Epithelial cell of proximal tubule (primary cell): ENCODE results near the gene TPM4. TPM values are rescaled to one million over a fixed set of nuclear protein-coding genes. Genes with fewer than 3 reads are reported as not detected.

ENCODE experiments used
- DNase-seq: peaks from one replicate; pipeline ENCODE4 v3.0.0-alpha.2; 2011; ENCODE audit warnings: low read depth
- H3K4me3 ChIP-seq: 2 replicates; pipeline ENCODE4 v1.5.1; 2011; ENCODE audit warnings: low read depth, mild to moderate bottlenecking, low read length
- total RNA-seq: library from RNA; depleted of rRNA; stranded (reverse); fragments of >200 nt; gene quantifications from 2 replicates; pipeline ENCODE4 v1.2.3, GENCODE V29; 2015
- TF ChIP-seq, protein P1 (sequence below): conservative IDR thresholded peaks from 2 replicates; pipeline ENCODE4 v1.5.1; 2012; ENCODE audit warnings: low read depth, mild to moderate bottlenecking, low read length

The TPM4 gene
- total RNA-seq, 1 donor from 2014 or later = 968 TPM

DNA sequence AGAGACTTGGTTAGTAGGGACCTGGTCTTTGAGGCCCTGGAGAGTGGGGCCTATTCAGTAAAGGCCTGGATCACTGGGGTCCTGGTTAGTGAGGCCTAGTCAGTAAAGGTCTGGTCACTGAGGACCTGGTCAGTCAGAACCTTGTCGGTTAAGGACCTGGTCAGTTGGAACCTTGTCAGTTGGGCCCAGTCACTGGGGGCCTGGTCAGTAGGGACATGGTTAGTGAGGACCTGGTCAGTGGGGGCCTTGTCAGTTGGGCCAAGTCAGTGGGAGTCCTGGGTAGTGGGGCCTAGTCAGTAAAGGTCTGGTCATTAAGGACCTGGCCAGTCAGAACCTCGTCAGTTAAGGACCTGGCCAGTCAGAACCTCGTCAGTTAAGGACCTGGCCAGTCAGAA is 43.2 kb upstream of the TPM4 start:
- H3K4me3 ChIP-seq = no peak overlapping the region
- TF ChIP-seq, protein P1, sequence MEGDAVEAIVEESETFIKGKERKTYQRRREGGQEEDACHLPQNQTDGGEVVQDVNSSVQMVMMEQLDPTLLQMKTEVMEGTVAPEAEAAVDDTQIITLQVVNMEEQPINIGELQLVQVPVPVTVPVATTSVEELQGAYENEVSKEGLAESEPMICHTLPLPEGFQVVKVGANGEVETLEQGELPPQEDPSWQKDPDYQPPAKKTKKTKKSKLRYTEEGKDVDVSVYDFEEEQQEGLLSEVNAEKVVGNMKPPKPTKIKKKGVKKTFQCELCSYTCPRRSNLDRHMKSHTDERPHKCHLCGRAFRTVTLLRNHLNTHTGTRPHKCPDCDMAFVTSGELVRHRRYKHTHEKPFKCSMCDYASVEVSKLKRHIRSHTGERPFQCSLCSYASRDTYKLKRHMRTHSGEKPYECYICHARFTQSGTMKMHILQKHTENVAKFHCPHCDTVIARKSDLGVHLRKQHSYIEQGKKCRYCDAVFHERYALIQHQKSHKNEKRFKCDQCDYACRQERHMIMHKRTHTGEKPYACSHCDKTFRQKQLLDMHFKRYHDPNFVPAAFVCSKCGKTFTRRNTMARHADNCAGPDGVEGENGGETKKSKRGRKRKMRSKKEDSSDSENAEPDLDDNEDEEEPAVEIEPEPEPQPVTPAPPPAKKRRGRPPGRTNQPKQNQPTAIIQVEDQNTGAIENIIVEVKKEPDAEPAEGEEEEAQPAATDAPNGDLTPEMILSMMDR = no peak
- DNase-seq = no peak

DNA sequence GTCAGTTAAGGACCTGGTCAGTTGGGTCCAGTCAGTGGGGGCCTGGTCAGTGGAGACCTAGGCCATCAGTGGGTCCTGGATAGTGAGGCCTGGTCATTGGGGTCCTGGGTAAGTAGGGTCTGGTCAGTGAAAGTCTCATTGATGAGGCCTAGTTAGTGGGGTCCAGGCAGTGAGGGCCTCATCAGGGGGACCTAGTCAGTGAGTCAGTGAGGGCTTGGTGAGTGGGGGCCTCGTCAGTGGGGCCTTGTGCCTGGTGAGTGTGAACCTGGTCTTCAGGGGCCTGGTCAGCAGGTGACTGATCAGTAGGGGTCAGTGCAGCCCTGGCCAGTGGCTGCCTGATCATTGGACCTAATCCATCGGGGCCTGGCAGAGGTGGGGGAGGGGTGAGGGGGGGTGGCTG is 42.6 kb upstream of the TPM4 start:
- no peak for DNase-seq
- TF ChIP-seq, protein P1 = no peak
- no peak overlapping the region for H3K4me3 ChIP-seq

DNA sequence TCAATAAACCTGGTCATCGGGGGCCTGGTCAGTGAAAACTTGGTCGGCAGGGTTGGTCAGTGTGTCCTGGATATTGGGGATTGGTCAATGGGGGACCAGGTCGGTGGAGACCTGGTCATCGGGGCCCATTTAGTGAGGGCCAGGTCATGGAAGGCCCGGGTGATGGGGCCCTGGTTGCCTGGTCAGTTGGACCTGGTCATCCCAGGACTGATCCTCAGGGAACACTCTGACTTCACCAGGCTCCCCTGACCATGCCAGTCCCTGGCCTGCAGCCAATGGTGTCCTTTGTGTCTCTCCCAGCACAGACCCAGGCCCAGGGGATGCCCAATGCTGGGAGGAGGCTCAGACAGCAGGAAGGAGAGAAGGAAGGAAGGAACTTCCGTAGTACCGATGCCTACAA is 42.1 kb upstream of the TPM4 start:
- no peak overlapping the region for H3K4me3 ChIP-seq
- TF ChIP-seq, protein P1 = no peak
- DNase-seq = no peak

DNA sequence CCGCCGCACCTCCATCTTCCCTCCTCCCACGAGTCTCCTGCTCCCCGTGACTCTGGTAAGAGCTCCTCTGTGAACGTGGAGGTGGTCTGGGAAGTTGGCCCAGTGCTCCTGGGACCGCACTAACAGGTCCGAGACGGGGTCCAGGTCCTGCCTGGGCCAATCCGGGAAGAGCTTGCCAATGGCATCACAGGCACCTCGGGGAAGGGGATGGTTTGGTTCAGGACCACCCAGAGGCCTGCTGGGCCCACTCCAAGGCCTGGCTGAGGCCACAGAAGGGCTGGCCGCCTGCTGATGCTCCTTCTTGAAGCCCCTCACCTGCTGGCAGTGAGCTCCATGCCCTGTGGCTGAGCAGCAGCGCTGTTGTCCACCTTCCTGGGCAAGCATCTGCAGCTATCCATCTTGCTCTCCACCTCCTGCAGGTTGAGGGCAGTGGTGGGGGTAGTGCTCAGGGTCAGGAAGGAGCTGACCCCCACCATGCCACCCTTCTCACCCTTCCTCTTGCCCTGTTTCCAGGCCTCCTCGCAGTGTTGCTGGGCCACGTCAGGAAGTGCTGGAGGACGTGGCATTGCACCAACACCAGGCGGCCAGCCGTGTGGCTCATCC is 41.2 kb upstream of the TPM4 start:
- no peak for DNase-seq
- TF ChIP-seq, protein P1 = no peak

DNA sequence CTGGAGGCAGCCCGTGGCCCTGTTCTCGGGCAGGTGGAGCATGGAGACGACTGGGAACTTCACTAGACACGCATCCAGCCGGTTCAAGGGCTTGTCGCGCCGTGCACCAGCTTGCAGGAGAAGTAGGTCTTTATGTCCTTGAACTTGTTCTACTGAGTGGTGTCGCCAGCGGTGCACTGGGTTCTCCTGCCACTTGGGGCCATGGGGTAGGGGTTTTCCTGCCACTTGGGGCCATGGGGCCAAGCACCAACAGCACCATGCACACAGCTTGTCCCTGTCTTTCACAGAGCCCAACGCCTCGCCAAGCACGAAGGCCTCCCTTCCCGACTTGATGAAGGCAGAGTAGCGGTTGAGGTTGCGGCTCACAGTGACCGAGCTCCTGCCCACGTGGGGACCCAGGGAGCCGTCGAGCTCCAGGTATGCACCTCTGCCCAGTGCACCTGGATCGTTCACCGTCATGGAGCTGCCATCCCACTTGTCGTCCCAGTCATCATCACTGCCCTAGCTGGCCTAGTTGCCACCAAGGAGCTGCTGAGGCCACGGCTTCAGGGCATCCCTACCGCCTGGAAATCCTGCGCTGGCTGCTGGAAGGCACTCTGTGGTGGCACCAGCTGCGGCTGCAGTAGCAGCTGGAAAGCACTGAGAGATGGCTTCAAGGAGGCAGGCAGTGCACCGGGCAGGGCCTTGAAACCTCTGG is 40.5 kb upstream of the TPM4 start:
- TF ChIP-seq, protein P1 = no peak
- no peak overlapping the region for H3K4me3 ChIP-seq
- DNase-seq = no peak

More for the DNA sequence above, 41.2 kb upstream of the TPM4 start:
- H3K4me3 ChIP-seq = no peak overlapping the region

DNA sequence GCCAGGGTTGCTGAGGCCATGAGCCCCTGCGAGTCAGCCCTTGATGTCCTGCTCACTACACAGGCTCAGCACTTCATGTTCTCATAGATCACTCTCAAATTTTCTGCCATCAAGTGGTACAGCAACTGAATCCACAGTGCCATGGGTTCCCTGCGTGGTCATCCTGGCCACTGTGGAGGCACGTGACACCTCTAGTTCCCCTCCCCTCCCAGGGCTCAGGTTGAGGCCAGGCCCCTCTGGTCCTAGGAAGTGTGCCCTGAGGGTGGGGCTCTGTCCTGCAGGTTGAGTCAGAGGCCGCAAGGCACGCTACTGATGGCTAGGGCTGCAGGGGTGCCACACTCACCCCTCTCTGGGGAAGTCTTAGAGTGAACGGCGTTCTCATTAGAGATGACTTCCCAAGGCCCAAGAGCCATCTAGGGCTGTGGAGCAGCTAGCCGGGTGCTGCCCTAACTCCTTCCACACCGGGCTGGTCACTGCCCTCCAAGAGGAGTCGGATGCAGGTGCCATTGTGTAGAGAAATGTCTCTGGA is 39.8 kb upstream of the TPM4 start:
- TF ChIP-seq, protein P1 = no peak
- DNase-seq = no peak
- H3K4me3 ChIP-seq = no peak overlapping the region
